Kidney tubule cell (primary cell): Measurements from ENCODE around the gene SETD4.

Experiments used
- DNase-seq: peaks from one replicate; pipeline ENCODE4 v3.0.0-alpha.2; 2018; ENCODE audit warnings: low spot score

The SETD4 gene

DNA sequence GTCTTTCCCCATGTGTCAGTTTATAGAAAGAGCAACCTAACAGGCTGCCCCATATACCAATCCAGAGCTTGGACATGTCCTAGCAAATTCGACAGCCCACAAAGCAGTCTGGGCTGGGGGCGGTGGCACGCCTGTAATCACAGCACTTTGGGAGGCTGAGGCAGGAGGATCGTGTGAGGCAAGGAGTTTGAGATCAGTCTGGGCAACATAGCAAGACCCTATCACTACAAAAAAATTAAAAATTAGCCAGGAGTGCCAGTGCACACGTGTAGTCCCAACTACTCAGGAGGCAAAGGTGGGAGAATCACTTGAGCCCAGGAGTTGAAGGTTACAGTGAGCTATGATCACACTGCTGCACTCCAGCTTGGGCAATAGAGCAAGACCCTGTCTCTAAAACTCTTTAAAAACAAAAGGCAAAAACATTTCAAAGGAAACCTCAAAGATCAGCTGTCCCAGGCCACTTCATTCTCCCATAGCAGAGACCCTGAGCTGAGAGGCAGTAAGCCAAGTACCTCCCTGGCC is 54.4 kb downstream of the SETD4 start:
- DNase-seq, result no peak

DNA sequence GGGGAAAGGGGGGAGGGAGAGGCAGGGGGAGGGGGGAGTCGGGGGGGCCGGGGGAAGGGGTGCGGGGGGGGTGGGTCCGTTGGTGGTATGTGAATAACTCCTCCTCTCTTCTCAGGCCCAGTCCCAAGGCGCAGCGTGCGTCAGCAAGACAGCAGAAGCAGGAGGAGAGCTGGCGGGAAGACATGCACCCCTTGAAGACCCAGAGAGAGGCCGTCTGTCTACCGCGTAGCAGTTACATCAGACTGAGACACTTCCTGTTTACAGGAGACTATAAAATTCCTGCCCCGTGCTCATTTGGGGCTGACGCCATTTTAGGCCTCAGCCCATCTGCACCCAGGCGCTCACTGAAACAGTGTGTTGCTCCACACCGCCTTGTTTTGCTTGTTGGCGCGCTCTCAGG is 55.3 kb downstream of the SETD4 start:
- no peak for DNase-seq

DNA sequence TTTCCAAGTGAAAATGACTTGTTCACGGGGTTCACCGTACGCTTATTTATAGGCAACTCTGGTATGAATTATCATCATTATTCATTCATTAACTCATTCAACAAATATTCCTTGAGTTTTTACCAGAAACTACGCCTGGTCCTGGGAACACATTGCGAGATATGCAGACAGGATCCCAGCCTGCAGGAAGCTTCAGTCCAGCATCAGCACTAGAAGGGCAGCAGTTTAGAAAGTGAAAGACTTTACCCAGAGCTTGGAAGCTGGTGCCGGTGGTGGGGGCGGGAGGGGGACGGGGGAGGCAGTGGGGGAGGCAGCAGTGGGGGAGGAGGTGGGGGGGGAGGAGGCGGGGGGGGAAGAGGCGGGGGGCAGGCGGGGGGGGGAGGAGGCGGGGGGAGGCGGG is 55.9 kb downstream of the SETD4 start:
- DNase-seq, result no peak

DNA sequence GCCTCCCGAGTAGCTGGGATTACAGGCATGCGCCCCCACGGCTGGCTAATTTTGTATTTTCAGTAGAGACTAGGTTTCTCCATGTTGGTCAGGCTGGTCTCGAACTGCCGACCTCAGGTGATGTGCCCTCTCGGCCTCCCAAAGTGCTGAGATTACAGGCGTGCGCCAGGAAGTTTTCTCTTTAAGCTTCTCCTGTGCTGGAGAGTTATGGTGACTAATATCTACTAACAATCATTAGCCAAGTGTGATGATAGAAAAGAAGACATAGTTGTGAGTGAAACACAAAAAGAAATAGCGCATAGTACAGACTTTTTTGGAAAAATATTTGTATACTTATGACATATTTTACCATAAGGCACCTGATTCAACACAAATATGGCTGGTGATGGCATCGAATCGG is 56.5 kb downstream of the SETD4 start:
- DNase-seq, result peak; percentile 15

DNA sequence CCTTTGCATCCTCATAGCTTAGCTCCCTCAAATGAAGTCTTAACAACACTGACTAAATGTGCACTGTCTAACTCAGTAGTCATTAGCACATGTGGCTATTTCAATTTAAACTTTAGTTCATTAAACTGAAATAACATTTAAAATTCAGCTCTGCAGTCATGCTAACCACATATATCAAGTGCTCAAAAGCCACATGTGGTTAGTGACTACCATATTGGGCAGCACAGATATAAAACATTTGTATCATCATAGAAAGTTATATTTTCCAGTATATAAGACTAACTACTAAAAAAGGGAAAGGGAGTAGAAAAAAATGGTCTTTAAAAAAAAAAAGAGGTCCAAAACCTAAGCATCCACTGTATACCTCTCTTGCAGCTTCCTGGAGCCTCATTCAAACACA is 64.1 kb downstream of the SETD4 start:
- no peak for DNase-seq

DNA sequence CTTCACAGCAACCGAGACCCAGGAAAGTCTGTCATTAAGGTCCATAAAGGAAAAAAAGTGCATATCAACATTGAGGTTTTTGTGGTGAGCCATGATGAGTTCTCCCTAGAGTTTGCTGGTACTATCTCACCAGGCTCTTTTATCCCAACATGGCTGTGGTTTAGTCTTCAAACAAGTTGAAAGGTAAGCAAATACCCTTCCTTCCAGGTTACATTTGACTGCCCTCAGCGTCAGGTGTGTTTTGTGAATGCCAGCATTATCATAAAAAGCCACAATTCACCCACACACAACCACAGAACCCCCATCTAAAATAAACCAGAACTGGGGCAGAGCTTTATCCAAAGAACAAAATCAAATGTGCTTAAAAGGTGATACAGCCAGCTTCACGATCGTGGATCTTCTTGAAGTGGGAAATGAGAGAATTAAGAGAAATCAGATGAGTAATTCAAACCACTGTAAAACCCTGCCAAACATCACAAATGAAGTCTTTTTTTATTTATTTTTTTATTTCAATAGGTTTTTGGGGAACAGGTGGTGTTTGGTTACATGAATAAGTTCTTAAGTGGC is 64.7 kb downstream of the SETD4 start:
- DNase-seq, result no peak

DNA sequence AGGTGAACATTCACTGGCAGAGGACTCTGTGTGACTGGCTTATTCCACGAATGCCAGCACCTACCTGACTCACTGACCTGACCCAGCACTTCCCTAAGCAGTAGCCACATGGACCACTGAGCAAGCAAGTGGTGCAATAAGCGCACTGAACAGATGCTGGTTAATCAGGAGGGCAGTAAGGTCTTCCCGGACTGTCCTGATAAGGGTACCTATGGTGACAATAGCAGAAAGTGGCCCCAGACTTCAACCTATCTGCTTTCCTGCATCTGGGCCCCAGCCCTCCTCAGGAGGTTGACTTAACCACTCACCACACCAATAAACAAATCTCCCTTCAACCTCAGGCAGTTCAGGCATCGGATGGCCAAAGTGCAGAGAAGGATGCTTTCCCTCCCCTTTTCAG is 65.7 kb downstream of the SETD4 start:
- DNase-seq, result peak; percentile 24

DNA sequence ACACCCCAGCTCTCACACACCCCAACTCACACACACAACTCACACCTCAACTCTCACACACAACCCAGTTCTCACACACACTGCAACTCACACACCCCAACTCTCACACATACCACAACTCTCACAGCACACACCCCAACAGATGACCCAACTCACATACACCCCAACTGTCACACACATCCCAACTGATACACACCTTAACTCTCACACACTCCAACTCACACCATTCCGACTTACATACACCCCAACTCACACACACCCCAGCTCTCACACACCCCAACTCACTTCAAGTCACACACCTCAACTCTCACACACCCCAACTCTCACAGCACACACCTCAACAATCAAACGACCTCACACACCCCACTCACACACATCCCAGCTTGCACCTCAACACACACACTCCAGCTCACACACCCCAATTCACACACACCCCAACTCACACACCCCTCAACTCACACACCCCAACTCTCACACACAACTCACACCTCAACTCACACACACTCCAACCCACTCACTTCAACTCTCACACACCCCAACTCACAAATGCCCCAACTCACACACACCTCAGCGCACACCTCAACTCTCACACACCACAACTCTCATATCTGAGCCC is 66.3 kb downstream of the SETD4 start:
- no peak for DNase-seq

DNA sequence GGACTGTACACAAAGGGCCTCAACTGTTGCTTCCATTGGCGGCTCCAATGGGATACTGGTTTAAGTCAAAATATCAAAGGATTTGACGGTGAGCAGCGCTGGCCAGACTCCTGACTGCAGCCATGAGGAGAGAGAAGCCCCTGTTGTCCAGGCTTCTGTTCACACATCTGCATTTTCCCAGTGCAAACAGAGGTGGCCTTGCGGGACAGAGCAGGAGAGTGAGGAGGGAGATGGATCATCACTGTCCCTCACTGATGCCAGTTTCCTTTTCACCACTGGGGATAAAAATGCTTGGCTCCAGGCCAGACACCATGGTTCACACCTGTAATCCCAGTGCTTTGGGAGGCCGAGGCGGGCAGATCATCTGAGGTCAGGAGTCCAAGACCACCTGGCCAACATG is 69.2 kb downstream of the SETD4 start:
- no peak for DNase-seq

DNA sequence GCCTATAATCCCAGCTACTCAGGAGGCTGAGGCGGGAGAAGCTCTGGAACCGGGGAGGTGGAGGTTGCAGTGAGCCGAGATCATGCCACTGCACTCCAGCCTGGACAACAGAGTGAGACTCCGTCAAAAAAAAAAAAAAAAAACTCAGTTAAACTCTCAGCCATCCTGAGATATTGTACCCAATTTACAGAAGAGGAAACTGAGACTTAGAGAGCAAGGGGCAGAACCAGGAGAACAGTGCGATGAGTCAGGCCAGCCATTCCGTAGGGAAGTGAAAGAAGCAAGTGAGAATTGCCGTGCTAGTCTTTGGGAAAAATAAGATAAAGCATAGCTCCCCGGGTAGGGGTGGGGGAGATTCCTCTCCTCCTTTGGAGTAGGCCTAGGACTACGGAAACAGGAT is 69.7 kb downstream of the SETD4 start:
- DNase-seq, result no peak

DNA sequence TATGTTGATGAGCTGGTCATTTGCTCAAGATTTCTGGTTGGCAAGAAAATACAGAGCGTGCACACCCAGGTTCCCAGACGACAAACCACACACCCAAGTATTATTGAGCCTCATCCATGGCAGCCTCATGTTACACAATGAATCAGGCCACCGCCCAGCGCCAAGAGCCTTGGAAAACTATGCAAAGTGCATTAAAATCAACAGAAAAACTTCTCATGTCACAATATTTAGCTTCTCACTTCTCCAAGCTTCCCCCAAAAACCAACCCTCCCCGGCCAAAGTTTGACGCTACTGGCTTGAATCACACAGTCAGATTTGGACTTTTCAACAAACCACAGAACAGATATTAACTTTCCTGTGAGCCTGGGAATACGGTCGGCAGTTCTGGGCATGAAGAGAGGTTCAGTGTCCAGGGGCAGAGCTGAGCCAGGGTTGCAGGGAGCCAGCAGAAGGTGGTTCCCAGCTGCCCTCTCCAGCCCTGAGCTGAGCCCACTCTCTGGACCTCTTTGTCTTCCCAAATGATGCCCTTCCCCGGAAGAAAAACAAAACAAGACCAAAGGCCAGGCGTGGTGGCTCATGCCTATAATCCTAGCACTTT is 71.1 kb downstream of the SETD4 start:
- no peak for DNase-seq

DNA sequence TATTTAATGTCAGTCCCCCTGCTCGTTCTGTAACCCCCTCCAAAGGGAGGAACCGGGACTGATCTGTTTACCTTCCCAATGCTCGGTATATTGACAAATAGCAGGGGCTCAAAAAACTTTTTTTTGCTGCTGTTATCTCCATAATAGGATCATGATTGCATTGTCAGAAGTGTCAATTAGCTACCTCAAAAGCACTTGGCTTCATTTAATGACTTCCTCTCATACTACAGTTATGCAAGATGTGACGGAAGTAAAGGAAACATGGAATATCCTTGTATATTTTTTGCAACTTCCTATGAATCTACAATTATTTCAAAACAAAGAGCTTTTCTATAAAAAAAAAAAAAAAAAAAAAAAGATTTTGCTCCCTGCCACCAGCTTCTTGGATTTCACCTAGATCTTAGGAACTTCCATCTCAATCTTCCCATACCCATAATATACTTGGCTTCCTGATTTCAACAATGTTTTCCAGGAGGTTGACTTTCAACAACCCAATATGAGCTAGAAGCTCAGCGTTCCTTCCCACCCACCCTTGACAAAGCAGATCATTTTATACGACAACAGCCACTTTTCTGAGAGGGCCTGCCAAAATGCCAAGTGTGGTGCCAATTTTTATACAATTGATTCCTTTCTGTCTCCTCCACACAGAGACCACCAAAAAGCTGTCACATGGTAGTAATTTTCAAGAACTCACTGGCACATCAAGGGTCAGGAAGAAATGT is 71.7 kb downstream of the SETD4 start:
- no peak for DNase-seq

DNA sequence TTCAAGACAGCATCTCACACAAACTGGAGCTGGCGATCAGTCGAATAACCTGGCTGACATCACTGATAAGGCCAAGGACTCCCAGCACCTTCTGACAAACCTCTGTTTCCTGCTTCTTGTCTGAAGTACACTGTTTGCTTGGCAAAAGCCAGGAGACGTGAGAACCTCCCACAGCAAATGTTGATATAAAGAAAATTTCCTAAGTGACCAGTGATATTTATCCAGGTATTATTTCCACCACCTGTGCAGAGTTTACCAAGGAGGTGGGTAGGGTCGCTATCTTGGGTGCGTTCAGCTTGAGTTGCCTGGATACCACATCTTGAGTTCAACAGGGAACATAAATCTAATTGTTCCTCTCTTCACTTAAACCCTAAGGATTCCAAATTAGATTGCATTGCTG is 72.9 kb downstream of the SETD4 start:
- DNase-seq, result no peak

DNA sequence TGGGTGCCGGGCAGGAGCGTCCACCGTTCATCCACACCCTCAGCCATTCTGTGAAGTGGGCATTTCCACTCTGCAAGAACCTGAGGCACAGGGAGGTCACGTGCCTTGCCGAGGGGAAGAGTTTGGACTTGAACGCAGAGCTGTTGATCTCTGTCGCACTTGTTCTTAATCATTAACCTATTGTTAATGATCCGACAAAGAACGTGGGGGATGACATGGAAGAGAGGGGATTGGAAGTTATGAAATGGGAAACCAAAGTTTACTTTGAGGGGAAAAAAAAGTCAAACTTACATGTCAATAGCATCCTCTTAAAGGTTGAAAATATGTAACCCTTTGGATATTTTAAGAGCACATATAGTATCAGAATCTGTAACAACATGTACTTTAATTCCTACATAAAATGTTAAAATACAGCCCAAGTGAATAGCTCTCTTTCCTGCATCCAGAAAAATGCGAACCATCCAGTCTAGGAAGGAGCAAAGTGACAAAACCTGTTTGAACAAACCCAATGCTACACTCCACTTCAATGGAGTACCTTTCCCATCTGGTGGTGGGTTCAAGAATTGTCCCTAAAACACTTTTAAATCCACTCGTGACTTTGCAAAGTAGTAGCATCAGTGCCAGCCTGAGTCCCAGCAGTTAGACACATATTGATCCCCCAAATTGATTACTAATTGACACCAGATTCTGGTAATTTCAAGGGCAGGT is 75.5 kb downstream of the SETD4 start:
- DNase-seq, result peak; percentile 25
